HFFc6 (cell line): ENCODE measurements around the gene ACBD3. TPM values are rescaled to one million over a fixed set of nuclear protein-coding genes. Genes with fewer than 3 reads are reported as not detected.

Experiments used
- DNase-seq: peaks from one replicate; pipeline ENCODE4 v3.0.0-alpha.2; 2018
- H3K27ac Mint-ChIP-seq: 2 replicates; pipeline ENCODE4 v1.8.0; 2020; ENCODE audit warnings: mild to moderate bottlenecking, mixed read lengths
- H3K27me3 Mint-ChIP-seq: 2 replicates; pipeline ENCODE4 v1.8.0; 2021; ENCODE audit warnings: mild to moderate bottlenecking, moderate library complexity, mixed read lengths; ENCODE audit not compliant: insufficient read depth
- H3K36me3 Mint-ChIP-seq: 2 replicates; pipeline ENCODE4 v1.8.0; 2021; ENCODE audit warnings: low read depth, mixed read lengths
- H3K4me1 Mint-ChIP-seq: 2 replicates; pipeline ENCODE4 v1.8.0; 2020; ENCODE audit warnings: low read depth, mixed read lengths
- H3K4me3 Mint-ChIP-seq: 2 replicates; pipeline ENCODE4 v1.8.0; 2020; ENCODE audit warnings: mild to moderate bottlenecking, moderate library complexity, mixed read lengths
- H3K9me3 Mint-ChIP-seq: 2 replicates; pipeline ENCODE4 v1.8.0; 2020; ENCODE audit warnings: mild to moderate bottlenecking, mixed read lengths
- CTCF ChIP-seq: fragments of 200-600 bp; sonication (generic); IDR thresholded peaks from 2 replicates; pipeline ENCODE4 v1.5.0; 2021; ENCODE audit warnings: antibody characterized with exemption, mild to moderate bottlenecking
- total RNA-seq, 6 experiments: library from RNA; stranded (reverse); fragmentation: NEBNext Ultra II Directional; extraction: Animal tissue kit (Norgen Biotek cat#: 25700); gene quantifications; 2 replicates in 1 of 6; 3 replicates in 5 of 6; pipeline ENCODE4 v1.2.3, GENCODE V29; 2021

ACBD3 gene
- total RNA-seq, 6 experiments from 2014 or later: 63.9 to 72.8 (median 70.5) TPM

DNA sequence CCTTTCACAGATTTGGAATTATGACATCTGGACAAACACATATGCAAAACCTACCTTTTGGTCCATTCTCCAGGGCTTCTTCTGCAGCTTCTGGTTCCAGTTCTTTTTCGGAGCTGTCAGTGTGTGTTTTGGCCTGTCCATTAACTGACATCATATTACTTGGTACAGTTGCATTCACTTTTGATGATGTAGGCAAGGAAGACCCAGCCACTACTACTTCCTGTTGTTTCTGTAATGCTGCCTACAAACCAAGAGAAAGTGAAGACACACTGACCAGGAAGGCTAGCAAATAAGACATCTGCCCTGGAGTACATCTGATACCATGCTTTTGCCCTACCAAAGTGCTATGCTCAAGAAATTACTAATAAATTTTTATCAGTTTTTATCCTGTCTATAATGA, 31.9 kb downstream of the ACBD3 start:
- DNase-seq: no peak
- no peak for TF ChIP-seq CTCF
- Mint-ChIP-seq H3K4me3 (no peak overlapping the region), H3K9me3 (no peaks in the 10 kb centered on the region), H3K4me1 (peaks cover 5% of the 10 kb centered on the region), H3K36me3 (peaks cover 25% of the 10 kb centered on the region), H3K27me3 (no peaks in the 10 kb centered on the region), H3K27ac (peak overlapping the region; percentile 16; the same call in 1 of the 2 replicates)

DNA sequence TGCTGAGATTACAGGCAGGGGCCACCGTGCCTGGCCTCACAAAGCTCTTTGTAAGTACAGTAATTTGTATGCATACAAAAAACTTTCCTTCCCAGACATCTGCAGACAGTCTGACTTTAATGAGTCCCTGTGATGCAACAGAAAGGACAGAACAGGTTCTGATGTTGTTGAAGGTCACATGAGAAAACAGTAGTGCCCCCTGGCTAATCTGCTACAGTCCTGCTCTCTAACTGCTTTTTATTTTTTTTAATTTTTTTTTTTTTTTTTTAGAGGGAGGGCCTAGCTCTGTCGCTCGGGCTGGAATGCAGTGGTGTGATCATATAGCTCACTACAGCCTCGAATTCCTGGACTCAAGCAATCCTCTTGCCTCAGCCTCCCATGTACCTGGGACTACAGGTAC, 36.7 kb downstream of the ACBD3 start:
- Mint-ChIP-seq H3K4me3 (no peak overlapping the region), H3K27ac (no peak overlapping the region), H3K27me3 (no peaks in the 10 kb centered on the region), H3K4me1 (peaks cover 5% of the 10 kb centered on the region; the same call in 1 of the 2 replicates), H3K9me3 (no peaks in the 10 kb centered on the region), H3K36me3 (peaks cover 36% of the 10 kb centered on the region)
- peak; percentile 33 for DNase-seq
- peak; percentile 24; the same call in 1 of the 2 replicates for TF ChIP-seq CTCF

DNA sequence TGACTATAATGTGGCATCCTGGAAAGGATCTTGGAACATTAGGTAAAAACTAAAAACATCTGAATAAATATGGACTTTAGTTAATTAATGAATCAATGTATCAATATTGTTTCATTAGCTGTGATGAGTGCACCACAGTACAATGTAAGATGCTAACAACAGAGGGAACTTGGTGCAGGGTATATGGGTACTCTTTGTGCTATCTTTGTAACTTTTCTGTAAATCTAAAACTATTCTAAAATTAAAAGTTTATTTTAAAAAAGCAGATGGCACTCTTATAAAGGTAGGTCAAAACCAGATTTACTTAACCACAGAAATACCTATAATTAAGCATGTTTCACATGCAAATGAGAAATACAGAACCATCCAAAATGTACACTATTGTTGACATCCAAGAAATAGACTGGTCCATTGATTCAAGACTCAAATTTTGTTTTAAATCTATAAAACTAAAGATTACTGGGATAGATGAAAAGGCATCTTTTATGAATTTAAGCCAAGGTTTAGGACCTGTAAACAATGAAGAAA, 38.4 kb downstream of the ACBD3 start:
- Mint-ChIP-seq H3K4me3 (no peak overlapping the region), H3K9me3 (no peaks in the 10 kb centered on the region)

DNA sequence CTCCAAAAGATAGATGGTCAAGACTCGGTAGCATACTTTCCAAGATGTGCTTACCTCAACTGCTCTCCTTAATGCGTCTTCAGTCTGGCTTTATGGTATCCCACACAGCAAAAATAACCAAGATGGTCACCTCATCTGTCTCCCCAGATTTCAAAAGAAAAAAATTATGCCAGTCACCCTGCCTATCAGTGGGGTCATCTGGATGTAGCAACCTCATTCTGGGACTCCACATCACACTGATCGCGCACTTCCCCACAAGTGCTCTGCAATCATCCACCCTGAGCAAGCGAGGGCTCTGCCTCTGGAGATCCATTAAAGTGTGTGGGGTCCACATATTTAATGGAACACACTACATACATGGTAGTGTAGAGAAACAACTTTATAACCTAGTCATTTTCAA, 42.5 kb downstream of the ACBD3 start:
- no peaks in the 10 kb centered on the region for H3K9me3 Mint-ChIP-seq
- DNase-seq: no peak
- no peak overlapping the region for H3K27ac Mint-ChIP-seq
- H3K27me3 Mint-ChIP-seq: no peaks in the 10 kb centered on the region; the same call in 1 of the 2 replicates
- H3K36me3 Mint-ChIP-seq: peaks cover 27% of the 10 kb centered on the region
- no peak for TF ChIP-seq CTCF
- H3K4me3 Mint-ChIP-seq: no peak overlapping the region
- H3K4me1 Mint-ChIP-seq: no peaks in the 10 kb centered on the region

More for the DNA sequence above, 38.4 kb downstream of the ACBD3 start:
- no peak overlapping the region for H3K27ac Mint-ChIP-seq
- H3K4me1 Mint-ChIP-seq: no peaks in the 10 kb centered on the region
- peaks cover 37% of the 10 kb centered on the region for H3K36me3 Mint-ChIP-seq
- no peaks in the 10 kb centered on the region for H3K27me3 Mint-ChIP-seq
- no peak for TF ChIP-seq CTCF
- no peak for DNase-seq

GRCh38 chr1:226135709-226136108, 50.8 kb downstream of the ACBD3 start:
- peaks cover 21% of the 10 kb centered on the region for H3K27me3 Mint-ChIP-seq
- H3K4me3 Mint-ChIP-seq: no peak overlapping the region
- no peak overlapping the region for H3K27ac Mint-ChIP-seq
- H3K9me3 Mint-ChIP-seq: no peaks in the 10 kb centered on the region
- H3K4me1 Mint-ChIP-seq: no peaks in the 10 kb centered on the region
- DNase-seq: no peak
- no peaks in the 10 kb centered on the region for H3K36me3 Mint-ChIP-seq
- no peak for TF ChIP-seq CTCF
